Lung (tissue), 12 donors: ENCODE results near the gene ADGRG1. TPM values are rescaled to one million over a fixed set of nuclear protein-coding genes. Genes with fewer than 3 reads are reported as not detected.

ENCODE experiments used
- ATAC-seq: fragments of 200-7000 bp; cut with Tn5 transposase; one replicate; pipeline ENCODE4 v1.9.1; 2020; ENCODE audit warnings: moderate number of reproducible peaks; ENCODE audit not compliant: insufficient read depth, low FRiP score
- DNase-seq, 3 donors: peaks; one replicate each; pipeline ENCODE4 v3.0.0-alpha.2; 2013 to 2017
- H3K27ac ChIP-seq, 2 donors: one replicate each; pipeline ENCODE4 v1.5.1; 2013; ENCODE audit warnings: mild to moderate bottlenecking in 2 of 2, moderate library complexity in 2 of 2, control low read depth in 1 of 2, inconsistent platforms in 1 of 2, low read depth in 1 of 2, low read length in 1 of 2
- H3K27me3 ChIP-seq, 3 donors: one replicate each; pipeline ENCODE4 v1.5.1; 2013; ENCODE audit warnings: low read length in 2 of 3; ENCODE audit not compliant: control insufficient read depth in 3 of 3, insufficient read depth in 3 of 3
- H3K36me3 ChIP-seq, 4 donors: one replicate each; pipeline ENCODE4 v1.5.1; 2013; ENCODE audit warnings: low read length in 4 of 4, mild to moderate bottlenecking in 1 of 4, moderate library complexity in 1 of 4; ENCODE audit not compliant: control insufficient read depth in 4 of 4, insufficient read depth in 4 of 4
- H3K4me1 ChIP-seq, 5 donors: one replicate each; pipeline ENCODE4 v1.5.1; 2013; ENCODE audit warnings: low read length in 5 of 5, mild to moderate bottlenecking in 2 of 5, moderate library complexity in 1 of 5; ENCODE audit not compliant: control insufficient read depth in 5 of 5, insufficient read depth in 5 of 5
- H3K4me3 ChIP-seq: one replicate; pipeline ENCODE4 v1.5.1; 2013; ENCODE audit warnings: mild to moderate bottlenecking, control low read depth, moderate library complexity
- H3K9ac ChIP-seq, 2 donors: one replicate each; pipeline ENCODE4 v1.5.1; 2013; ENCODE audit warnings: low read length in 2 of 2, control low read depth in 1 of 2; ENCODE audit not compliant: insufficient read depth in 1 of 2
- H3K9me3 ChIP-seq, 4 donors: one replicate each; pipeline ENCODE4 v1.5.1; 2013; ENCODE audit warnings: low read length in 3 of 4, mild to moderate bottlenecking in 1 of 4, moderate library complexity in 1 of 4; ENCODE audit not compliant: control insufficient read depth in 4 of 4, insufficient read depth in 3 of 4
- CTCF ChIP-seq: IDR thresholded peaks from 2 replicates; pipeline ENCODE4 v1.5.1; 2012; ENCODE audit warnings: mild to moderate bottlenecking; ENCODE audit errors: control extremely low read depth, extremely low read depth
- WGBS, 2 donors: extraction: QIAGEN DNeasy Blood & Tissue Kit; methylation state at CpG; one replicate each; pipeline ENCODE4 v1.1.7; 2013; 5-methylcytosine and 5-hydroxymethylcytosine counted together
- polyA plus RNA-seq, 2 donors: library from polyadenylated mRNA; stranded (reverse); fragments of 200-250 nt; gene quantifications; one replicate each; pipeline ENCODE4 v1.2.1, GENCODE V29; 2013
- total RNA-seq, 2 donors: library from RNA; depleted of rRNA in 1 of 2; stranded (reverse); fragments of >200 nt in 1 of 2; gene quantifications; one replicate each; pipeline ENCODE4 v1.2.1, GENCODE V29; 2014 to 2021
- donor health status: control.
- donor health status: control.
- donor health status: Bipolar disorder and iron deficiency.
- donor health status: healthy.
- donor health status: DM: yes; HTN: yes; CAD: no.

The ADGRG1 gene
- total and polyA plus RNA-seq, 4 donors = 8.8 to 74.4 (median 28.0) TPM

DNA sequence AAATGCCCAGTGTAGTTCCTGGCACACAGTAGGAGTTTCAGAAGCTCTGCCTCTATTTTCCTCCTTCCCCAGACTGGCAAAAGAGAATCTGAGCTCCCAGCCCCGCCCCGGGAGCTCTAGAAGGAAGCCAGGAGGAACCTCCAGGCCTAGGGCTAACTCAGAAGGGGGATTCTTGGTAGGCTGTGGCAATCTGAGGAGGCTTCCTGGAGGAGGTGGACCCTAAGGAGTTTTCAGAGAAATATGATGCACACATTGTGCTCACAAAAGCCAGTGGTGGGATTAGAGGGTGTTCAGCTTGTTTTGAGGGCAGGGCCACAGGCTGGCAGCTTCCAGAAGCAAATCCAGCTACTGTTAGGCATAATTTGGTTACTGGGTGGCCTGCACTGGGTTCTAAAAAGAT, 10.0 kb downstream of the ADGRG1 start:
- Histone ChIP-seq H3K4me1 (peaks cover 0 to 41% (median 15%) of the 10 kb centered on the region in 5 donors), H3K4me3 (no peak overlapping the region), H3K9me3 (no peaks in the 10 kb centered on the region), H3K27me3 (no peaks in the 10 kb centered on the region), H3K9ac (no peak overlapping the region), H3K27ac (peak overlapping the region; percentile 14 to 82), H3K36me3 (no peaks in the 10 kb centered on the region)
- DNase-seq (no peak), ATAC-seq (no peak)
- 92 to 93% methylated on average over 2 of the region's 2 CpGs for WGBS, 2 donors
- no peak for TF ChIP-seq CTCF

GRCh38 chr16:57639172-57639887, 10.9 kb downstream of the ADGRG1 start:
- 41 to 47% methylated on average over 22 to 23 of the region's 23 CpGs for WGBS, 2 donors
- Histone ChIP-seq H3K4me1 (peaks cover 0 to 38% (median 15%) of the 10 kb centered on the region in 5 donors), H3K4me3 (no peak overlapping the region), H3K9me3 (no peaks in the 10 kb centered on the region), H3K27ac (peak overlapping the region in 1 of 2 donors; percentile 50), H3K36me3 (peaks cover 0 to 1% (median 0%) of the 10 kb centered on the region in 4 donors), H3K9ac (peak overlapping the region in 1 of 2 donors; percentile 37), H3K27me3 (no peaks in the 10 kb centered on the region)
- DNase-seq (peak; percentile 83 to 87 (median 84)), ATAC-seq (no peak)
- TF ChIP-seq CTCF = no peak

DNA sequence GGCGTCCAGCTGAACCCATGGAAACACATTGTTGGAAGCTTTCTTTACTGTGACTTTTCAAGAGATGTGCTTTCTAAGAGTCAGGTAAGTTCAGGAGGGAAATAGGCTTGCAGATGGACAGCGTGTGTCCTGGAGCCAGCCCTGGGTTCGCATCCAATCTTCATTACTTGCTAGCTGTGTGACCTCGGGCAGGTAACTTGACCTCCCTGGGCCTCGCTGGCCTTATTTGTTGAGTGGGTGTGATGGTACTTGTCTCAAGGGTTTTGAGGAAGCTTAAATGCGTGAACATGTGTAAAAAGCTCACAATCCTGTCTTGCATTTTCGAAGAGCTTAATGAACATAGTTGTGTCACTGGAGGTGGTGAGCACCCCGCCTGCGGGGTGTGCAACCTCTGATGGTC, 11.8 kb downstream of the ADGRG1 start:
- ATAC-seq (no peak), DNase-seq (no peak)
- Histone ChIP-seq H3K9me3 (no peaks in the 10 kb centered on the region), H3K27me3 (no peaks in the 10 kb centered on the region), H3K4me3 (no peak overlapping the region), H3K27ac (no peak overlapping the region), H3K4me1 (peaks cover 0 to 44% (median 15%) of the 10 kb centered on the region in 5 donors), H3K9ac (no peak overlapping the region), H3K36me3 (peaks cover 0 to 2% (median 0%) of the 10 kb centered on the region in 4 donors)
- WGBS, 2 donors = 80 to 84% methylated on average over 9 of the region's 9 CpGs
- no peak for TF ChIP-seq CTCF
